ENCODE results near the gene HIVEP3. TPM values are rescaled to one million over a fixed set of nuclear protein-coding genes. Genes with fewer than 3 reads are reported as not detected.

HIVEP3 gene
- total RNA-seq, 2 experiments from 2014 or later, result 26.3 to 27.2 TPM

DNA sequence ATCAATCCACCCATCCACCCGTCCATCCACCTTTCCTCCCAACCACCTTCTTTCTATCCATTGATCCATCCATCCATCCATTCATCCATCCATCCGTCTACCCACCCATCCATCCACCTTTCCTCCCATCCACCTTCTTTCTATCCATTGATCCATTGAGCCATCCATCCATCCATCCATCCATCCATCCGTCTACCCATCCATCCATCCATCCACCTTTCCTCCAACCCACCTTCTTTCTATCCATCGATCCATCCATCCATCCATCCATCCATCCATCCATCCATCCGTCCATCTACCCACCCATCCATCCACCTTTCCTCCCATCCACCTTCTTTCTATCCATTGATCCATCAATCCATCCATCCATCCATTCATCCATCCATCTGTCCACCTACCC is 429.2 kb downstream of the HIVEP3 start:
- ChIA-PET CTCF (no interaction called here), POLR2A (no interaction called here)

DNA sequence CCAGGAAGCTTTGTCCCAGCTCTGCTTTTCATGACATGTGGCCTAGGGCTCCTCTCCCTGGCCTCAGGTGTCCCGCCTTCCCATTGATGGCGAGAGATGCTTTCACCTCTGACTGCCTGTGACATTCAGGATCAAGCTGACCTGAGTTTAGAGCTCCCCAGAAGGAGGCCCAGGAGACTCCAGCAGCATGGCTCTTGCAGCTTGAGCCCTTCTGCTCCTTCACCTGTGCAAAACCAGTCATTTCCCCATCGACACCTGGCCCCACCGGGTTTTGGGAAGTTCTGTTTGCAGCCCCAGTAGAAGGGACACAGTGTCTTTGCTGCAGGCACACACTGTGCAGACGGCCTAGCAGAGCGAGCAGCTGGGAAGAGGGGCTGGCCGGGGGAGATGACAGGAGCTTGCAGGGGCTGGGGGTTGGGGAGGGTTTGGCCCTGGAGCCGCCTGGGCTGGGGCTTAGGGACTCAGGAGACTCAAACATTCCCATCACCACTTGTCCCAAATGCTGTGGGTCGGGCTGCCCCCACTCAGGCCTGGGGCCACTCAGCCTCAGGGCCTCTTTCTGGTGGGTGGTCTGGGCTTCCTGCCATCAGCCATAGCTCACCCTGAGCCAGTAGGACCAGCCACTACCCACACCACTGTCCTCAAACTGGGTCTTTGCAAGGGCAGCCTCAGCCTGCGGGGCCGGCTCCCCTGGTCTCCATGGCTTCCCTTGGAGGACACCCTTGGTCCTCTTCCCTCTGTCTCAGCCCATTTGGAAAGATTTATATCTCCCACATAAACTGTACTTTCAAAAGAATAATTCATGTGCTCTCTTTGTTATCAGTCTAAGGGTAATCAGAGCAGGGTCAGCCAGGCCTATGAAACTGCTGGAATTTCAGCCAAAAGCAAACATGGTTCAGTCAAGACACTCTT is 430.4 kb downstream of the HIVEP3 start:
- ChIA-PET CTCF (no interaction called here), POLR2A (no interaction called here)

DNA sequence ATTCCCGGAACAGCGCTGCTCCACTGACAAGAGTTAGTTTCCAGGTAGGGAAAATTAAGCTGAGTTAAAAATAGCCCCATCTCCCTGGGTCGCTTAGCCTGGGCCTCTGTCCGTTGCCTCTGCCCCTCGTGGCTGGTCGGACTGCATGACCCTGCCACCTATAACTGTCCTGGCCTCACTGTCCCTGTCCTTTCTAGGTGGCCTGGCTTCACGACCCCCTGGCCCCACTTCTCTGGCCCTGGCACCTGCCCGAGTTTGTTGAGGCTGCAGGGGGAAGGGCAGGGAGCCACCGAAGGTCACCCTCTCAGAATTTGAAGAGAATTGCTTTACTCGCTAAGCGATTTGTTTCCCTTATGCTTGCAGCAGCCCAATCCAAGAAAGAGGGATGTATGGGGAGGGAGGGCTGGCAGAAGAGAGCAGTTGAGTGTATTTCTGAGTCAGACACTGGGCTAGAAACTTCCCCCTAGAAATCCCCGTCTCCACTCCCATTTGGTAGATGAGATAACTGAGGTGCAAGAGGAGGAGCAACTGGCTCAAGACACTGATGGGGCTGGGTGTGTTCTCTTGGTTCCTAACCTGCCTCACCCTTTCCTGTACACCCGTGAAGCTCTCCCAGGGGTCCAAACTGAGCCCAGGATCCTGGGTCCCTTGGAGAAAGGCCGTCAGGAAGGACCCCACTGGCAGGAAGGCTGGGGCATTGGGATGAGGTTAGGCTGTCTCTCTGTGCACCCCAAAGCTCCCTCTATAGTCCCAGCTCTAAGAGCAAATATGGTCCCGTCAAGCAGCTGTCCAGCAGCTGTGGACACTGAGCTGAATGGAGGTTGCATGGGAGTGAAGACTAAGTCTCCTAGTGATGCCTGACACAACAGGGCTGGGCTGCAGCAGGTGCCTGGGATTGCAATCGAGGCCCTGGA is 431.3 kb downstream of the HIVEP3 start:
- POLR2A ChIA-PET, result no interaction called here
- CTCF ChIA-PET, result no interaction called here

DNA sequence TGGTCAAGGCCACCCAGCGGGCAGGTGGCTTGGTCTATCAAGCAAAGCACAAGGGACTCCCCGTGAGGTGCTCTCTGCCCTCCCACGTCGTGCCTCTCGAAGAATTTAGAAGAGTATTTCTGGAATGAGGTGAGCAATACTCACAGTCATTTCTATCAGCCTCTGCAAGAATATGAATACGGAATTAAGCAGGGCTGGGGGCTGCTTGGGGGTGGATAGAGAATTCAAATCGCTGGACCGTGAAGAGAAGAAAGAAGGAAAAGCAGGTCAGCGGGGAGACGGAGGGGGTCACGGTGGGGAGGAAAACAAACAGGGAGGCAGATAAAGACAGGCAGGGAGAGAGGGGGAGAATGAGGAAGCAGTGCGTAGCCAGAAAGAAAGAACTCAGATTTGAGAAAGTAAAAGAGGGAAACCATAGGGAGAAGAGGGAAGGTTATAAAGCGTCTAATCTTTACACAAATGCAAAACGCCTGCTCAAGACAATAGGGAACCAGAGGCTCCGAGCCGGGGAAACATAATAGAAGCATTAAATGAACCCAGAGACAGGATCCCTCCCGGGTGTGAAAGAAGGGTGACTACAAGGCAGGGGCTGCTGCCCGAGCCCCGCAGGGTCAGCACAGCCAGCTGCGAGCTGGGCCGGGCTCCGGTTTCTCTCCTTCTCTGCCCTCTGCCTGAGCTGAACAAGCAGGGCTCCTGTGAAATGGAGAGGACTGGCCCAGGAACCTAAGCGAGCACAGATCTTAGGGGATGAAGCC is 432.2 kb downstream of the HIVEP3 start:
- CTCF ChIA-PET, result no interaction called here
- POLR2A ChIA-PET, result no interaction called here

DNA sequence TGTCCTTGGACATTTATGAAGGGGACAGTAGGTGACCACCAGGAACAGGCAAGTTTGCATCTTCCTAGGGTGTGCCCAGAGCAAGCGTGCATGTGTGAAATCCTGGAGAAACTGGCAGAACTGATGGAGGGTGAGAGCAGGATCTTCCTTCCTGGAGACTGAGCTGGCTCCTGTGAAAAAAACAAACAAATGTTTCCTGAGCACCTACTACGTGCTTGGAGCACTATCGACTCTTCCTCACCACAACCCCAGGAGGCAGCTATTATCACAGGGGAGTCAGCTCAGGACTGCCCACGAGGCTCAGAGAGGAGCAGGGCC is 432.7 kb downstream of the HIVEP3 start:
- ChIA-PET CTCF (no interaction called here), POLR2A (no interaction called here)

DNA sequence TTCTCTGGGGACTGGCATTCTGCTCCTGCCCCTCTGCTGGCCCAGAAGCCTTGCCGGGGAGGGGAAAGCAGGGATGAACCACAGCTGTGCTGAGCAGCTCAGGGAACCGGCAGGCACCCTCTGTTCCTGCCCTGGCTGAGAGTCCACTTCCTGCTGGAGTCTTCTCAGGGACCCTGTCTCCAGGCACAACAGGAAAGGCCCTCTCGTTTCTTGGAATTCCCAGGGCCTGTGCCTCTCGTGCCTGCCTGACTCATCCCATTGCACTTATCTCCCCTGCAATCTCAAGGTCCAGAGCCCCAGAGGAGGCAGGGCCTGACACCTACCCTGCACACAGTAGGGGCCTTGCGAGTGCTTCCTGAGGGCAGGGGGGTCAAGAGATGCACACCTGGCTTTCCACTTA is 433.1 kb downstream of the HIVEP3 start:
- POLR2A ChIA-PET, result no interaction called here

DNA sequence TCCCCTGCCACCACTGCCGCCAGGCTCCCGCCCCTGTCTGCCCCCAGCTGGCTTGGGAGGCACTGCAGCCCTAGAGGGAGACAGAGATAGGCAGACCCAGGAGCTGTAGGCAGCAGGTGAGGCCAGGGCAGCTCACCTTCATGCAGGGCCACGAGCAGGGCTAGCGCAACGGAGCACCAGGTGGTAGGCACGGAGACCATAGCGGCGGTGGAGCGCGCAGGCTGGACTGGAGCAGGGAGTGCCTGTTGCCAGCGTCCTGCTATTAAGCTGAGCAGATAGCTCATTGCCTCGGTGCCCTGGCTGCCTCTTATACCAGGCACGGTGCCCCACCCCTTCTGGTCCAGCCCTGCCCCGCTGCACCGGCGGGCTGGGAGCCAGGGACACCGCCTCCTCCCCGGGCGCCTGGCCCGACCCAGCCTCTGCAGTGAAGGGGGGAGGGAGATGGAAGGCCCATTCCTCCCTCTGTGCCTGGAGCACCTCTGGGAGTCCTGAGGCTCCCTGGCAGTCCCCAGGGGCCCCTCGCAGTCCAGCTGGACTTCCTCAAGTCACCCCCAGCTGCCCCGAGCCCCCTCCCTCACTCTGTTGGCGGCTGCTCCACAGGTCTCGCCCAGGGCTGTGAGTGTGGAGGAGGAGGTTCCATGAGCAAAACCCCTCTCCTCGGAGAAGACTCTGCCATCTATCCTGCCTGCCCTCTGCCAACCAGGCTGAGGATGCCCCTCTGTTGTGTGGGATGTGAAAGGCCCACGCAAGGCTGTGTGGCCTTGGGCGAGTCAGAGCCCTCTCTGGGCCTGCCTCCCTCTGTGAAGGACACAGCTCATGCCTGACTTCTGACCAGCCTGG is 434.1 kb downstream of the HIVEP3 start, which contains the start of gene EDN2:
Gene EDN2 (minus strand): TSS at position 282 of the 840 bp plus-strand sequence. CDS start 82 bp downstream, at position 200.
- ChIA-PET CTCF (no interaction called here), POLR2A (no interaction called here)

More for the DNA sequence above, 433.1 kb downstream of the HIVEP3 start:
- CTCF ChIA-PET, result no interaction called here

DNA sequence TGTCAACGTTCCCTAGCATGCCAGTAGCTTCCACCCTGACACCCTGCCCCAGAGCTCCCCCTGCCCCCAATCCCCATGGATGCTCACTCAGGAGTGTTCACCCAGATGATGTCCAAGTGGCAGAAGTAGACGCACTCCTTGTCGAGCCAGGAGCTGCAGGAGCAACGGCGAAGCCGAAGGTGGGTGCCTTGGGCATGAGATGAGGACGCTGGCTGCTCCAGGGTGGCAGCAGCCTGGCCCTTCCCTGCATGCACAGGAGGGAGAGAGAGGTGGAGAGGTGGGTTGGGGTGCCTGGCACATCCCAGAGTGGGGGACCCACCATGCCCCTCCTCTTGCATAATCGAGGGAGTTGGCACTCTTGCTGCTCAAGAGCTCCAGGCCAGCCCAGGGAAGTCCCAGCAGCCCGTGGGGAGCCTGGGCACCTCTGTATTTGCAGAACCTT is 434.7 kb downstream of the HIVEP3 start:
- POLR2A ChIA-PET, result no interaction called here
- CTCF ChIA-PET, result no interaction called here

DNA sequence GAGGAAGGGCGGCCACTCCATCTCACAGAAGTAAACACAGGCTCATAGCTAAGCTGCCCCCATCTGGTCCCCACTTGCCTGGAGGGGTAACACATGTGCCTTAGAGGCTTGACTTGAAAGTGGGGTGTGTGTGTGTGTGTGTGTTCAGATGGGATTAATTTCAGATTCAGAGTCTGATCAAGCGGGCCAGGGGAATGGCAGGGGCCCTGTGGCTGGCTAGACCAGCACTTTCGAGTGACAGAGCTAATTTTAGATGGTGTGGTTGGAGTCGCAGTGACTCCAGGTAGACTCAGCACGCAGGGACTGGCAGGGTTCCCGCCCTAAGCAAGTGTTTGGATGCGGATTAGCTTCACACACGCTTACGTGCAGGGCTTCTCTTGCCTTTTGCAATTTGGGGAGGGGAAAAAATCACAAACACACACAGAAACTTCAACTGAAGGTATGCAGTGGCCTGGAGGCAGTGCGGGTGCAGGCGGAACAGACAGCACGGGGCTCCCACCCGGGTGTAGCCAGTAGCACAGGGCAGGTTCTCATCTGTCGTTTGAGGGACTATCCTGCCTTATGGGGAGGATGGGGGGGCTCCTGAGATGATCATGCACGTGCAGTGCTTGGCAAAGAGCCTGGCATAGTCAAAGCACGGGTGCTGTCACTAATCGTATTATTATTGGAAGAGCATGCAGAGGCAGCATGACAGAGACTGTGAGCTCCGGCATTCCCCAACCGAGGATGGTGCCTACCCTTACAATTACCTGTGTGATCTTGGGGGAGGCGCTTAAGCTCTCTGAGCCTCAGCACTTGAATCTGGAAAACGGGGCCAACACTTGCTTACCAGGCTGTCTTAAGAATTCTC is 435.5 kb downstream of the HIVEP3 start:
- CTCF ChIA-PET, result no interaction called here
- POLR2A ChIA-PET, result no interaction called here

DNA sequence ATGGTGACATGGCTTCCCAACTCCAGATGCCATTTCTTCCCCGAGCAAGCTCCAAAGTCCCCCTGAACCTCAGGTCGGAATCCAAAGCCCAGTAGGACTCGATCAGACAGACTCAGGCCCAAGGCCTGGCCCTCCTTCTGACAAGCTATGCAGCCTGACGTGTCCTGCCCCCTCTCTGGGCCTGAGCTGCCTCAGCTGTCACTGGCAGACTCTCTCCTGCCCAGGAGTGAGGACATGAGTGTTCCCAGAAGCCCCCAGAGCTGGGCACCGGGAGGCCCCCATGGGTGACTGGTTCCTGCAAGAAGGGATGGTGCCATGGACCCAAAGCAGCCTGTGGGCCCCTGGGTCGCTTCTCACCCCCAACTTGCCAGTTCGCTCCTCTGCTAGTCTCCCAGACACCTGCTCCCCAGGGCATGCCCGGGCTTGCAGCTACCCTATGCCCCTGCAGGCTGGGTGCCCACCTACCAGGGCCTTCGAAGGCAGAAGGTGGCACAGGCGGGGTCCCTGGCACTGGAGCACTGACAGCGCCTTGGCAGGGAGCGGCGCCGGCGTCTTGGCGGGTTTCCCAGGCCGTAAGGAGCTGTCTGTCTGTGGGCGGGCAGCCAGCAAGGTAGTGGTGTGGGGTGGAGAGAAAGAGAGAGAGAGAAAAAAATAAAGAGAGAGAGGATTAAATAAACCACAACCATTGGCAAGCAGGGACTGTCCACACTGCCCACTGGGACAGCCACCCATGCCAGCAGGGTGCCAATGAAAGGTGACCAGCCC is 436.5 kb downstream of the HIVEP3 start:
- CTCF ChIA-PET, result no interaction called here

DNA sequence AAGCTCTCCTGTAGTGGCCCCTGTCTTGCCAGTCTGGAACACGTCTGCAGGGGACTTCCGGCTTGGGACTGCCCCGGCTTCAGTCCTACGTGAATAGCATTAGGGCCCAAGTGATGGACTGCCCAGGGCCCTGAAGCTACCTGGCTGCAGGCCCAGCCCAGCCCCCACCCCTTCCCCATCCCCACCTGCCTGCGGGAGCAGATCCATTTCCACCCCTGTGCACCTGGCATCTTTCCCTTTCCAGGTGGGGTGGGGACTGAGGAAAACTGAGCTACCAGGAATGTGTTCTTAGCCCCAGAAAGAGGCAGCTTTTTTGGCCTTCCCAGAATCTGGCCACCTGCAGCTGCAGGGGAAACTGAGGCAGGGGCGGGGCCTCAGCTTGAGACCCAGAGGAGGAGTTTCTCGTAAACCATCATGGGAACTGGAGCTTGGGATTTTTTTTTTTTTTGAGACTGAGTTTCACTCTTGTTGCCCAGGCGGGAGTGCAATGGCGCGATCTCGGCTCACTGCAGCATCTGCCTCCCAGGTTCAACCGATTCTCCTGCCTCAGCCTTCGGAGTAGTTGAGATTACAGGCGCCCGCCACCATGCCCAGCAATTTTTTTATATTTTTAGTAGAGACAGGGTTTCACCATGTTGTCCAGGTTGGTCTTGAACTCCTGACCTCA is 437.5 kb downstream of the HIVEP3 start:
- ChIA-PET CTCF (no interaction called here), POLR2A (no interaction called here)

More for the DNA sequence above, 436.5 kb downstream of the HIVEP3 start:
- POLR2A ChIA-PET, result no interaction called here

DNA sequence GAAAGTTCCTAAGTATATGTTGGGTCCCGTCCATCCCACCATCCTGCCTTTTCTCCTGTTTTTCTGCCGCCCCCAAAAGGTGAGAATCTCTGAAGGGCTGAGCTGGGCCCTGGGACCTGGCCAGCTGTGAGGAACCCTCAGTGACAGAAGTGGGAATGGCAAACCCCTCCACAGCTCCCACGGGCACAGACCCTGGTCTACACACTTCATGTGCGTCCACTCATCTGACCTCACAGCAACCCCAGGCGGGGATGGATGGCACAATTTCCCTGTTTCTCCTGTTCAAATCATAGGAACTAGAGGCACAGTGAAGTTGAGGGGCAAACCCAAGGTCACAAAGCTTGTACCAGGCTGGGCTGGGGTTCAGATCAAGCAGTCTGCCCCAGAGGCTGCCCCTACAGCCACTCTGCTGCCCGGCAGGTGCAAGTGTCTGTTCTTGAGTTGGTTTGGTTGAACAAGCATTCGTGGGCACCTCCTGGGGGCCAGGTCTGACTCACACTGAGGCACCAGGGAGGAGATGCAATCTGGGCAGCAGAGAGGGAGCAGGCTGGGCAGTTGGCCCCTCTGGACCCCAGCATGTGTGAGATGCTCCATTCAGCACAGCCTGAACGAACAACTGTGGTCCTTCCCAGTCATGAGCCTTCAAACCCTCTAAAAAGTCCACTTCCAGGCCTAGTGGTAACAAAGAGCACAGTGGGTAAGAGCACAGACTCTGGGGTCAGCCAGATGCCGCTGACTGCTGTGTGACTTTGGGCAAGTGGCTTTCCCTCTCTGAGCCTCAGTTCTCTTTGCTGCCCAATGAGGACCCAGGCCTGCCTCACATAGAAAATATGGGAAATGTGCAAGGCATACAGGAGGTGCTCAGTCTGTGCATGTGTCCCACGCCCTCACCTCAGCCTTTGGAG is 438.3 kb downstream of the HIVEP3 start:
- ChIA-PET CTCF (no interaction called here), POLR2A (no interaction called here)

DNA sequence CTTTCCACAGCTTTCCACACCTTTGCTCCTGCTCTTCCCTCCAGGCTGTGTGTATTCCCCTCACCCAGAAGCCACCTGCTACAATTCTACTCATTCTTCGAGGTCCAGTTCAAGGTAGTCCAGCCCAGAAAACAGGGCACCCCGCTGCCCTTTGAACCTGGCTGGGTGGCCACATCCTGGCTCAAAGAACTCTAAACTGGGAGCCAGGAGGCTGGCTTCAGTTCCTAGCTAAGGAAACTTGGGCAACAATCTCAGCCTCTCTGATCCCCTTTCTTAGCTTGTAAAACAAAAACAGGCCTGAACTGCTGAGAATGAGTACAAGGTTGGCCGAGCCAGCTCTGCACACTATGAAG is 438.9 kb downstream of the HIVEP3 start:
- ChIA-PET POLR2A (no interaction called here), CTCF (no interaction called here)

DNA sequence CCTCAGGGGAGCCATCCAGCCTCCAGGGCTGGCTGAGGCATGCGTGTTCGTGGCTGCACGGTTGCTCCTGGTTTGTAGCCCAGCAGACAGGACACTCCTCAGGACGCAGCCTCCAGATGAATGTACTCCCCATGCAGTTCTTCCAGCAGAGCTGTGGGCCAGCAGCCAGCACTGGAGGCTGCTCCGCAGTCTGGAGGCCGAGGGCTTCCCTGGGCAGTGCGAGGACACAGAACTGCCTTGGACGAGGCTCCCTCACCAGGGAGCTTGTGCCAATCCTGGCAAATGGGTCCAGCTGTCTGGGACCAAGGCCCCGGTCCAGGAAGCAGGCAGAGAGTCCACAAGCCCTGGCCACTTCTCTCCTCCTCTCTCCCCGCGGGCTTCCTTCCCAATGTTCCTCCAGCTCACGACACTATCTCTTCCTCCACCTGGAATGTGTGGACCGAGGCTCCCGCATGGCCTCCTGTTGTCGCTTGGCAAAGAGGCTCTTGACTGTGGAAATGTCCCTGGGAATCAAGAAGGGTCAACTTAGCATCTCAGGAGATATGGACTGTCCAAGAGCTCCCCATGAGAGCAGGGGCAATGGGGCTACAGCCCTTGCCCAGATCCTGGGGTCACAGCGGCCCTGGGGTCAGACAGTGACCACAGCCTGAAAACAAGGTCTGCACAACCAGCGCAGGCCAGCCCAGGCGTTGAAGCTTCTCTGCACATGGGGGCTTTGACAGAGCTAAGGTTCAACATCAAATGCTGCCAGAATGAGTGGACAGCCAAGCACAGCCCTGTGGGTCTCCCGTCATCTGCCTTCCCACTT is 439.5 kb downstream of the HIVEP3 start:
- POLR2A ChIA-PET, result no interaction called here
- CTCF ChIA-PET, result no interaction called here

DNA sequence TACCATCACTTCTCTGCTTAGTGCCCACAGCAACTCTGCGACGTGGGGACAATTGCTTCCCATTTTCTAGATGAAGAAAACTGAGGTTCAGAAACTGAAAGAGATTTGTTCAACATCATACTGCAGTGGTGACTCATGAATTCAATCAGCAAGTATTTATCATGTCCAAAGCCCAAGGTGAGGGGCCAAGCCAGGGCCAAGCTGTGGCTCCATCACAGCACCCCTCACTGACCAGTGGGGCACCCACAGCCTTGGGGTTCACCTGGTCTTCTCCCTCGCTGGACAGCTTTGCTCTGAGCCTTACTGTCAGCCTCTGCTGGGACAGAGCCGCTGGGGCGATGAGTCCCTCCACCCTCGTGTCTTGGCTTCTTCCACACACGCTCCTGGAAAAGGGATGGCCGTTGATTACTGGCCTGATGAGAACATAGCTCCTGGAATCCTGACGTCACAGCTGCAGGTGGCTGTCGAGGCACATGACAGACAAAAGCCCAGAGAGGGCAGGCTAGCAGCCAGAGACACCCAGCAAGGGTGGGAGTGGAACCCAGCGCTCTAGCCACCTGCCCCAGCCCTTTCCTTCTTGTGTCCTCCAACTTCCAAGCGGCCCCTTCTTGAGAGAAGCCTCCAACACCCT is 440.5 kb downstream of the HIVEP3 start:
- CTCF ChIA-PET, result interaction anchor here (1.6 kb wide), 1 partner anchor 14 kb away, joined by 4 read pairs; no protein-coding TSS in a partner anchor
- POLR2A ChIA-PET, result no interaction called here

All from activated CD8-positive, alpha-beta memory T cell treated with anti-CD3 and anti-CD28 coated beads for 36 hours (primary cell).